Activated CD8-positive, alpha-beta T cell treated with anti-CD3 and anti-CD28 coated beads, Interleukin-2, amount 10 ng/mL, durations not matched to agents 7 days and 5 days (primary cell): ENCODE results near the gene CD151. TPM values are rescaled to one million over a fixed set of nuclear protein-coding genes. Genes with fewer than 3 reads are reported as not detected.

Experiments used
- ATAC-seq: fragments of 150-1000 bp; cut with Tn5 transposase; one replicate; pipeline ENCODE4 v1.10.0; 2021; ENCODE audit warnings: moderate library complexity
- CTCF ChIA-PET: fragments of 350-600 bp; sonication (Branson Sonifier 250); formaldehyde crosslinking; loops from one replicate; lab custom pipeline; 2021; ENCODE audit warnings: antibody characterized with exemption; lab: Charles Lee
- POLR2A ChIA-PET: fragments of 350-600 bp; sonication (Branson Sonifier 250); formaldehyde crosslinking; loops from one replicate; lab custom pipeline; 2021; ENCODE audit warnings: antibody characterized with exemption; lab: Charles Lee
- DNase-seq: peaks from one replicate; pipeline ENCODE4 v3.0.0-alpha.2; 2020
- H3K27ac Mint-ChIP-seq: one replicate; pipeline ENCODE4 v1.8.0; 2021; ENCODE audit warnings: mild to moderate bottlenecking, mixed read lengths
- H3K27me3 Mint-ChIP-seq: one replicate; pipeline ENCODE4 v1.8.0; 2021; ENCODE audit warnings: low read depth, mixed read lengths
- H3K36me3 Mint-ChIP-seq: one replicate; pipeline ENCODE4 v1.8.0; 2021; ENCODE audit warnings: low read depth, mixed read lengths
- H3K4me1 Mint-ChIP-seq: one replicate; pipeline ENCODE4 v1.8.0; 2021; ENCODE audit warnings: low read depth, mixed read lengths
- H3K4me3 Mint-ChIP-seq: one replicate; pipeline ENCODE4 v1.8.0; 2021; ENCODE audit warnings: mild to moderate bottlenecking, mixed read lengths
- H3K9me3 Mint-ChIP-seq: one replicate; pipeline ENCODE4 v1.8.0; 2022; ENCODE audit warnings: mixed read lengths; ENCODE audit not compliant: insufficient read depth
- total RNA-seq, 2 experiments: library from RNA; stranded (reverse); gene quantifications; one replicate each; pipeline ENCODE4 v1.2.3, GENCODE V29; 2021

Gene CD151
- total RNA-seq, 2 experiments from 2014 or later, result 27.0 to 29.7 TPM

DNA sequence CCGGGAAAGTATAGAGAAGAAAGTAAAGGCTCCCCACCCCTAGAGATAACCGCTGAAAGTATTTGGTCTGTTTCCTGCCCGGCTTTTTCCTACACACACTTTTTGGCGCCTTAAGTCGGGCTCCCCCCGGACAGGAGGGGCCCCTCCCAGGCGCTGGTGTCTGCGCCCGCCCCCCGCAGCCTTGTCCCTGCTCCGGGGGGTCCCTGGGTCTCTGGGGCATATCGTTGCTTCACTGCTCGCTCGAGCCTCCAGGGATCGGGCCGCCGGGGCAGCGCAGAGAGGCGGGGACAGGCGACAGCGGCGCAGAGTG, 6.0 kb upstream of the CD151 start:
- H3K4me1 Mint-ChIP-seq, result peaks cover 49% of the 10 kb centered on the region
- peak overlapping the region; percentile 84 for H3K27ac Mint-ChIP-seq
- peaks cover 29% of the 10 kb centered on the region for H3K27me3 Mint-ChIP-seq
- CTCF ChIA-PET, result interaction anchor here (1.6 kb wide), 1 partner anchor 22 kb away, joined by 3 read pairs; no protein-coding TSS in a partner anchor
- POLR2A ChIA-PET, result interaction anchor here (0.9 kb wide), 1 partner anchor 22 kb away, joined by 5 read pairs; the partner anchor contains the start of gene PIDD1
- peak; percentile 54 for DNase-seq
- no peaks in the 10 kb centered on the region for H3K9me3 Mint-ChIP-seq
- ATAC-seq, result peak; percentile 9
- peak overlapping the region; percentile 81 for H3K4me3 Mint-ChIP-seq
- peaks cover 17% of the 10 kb centered on the region for H3K36me3 Mint-ChIP-seq

DNA sequence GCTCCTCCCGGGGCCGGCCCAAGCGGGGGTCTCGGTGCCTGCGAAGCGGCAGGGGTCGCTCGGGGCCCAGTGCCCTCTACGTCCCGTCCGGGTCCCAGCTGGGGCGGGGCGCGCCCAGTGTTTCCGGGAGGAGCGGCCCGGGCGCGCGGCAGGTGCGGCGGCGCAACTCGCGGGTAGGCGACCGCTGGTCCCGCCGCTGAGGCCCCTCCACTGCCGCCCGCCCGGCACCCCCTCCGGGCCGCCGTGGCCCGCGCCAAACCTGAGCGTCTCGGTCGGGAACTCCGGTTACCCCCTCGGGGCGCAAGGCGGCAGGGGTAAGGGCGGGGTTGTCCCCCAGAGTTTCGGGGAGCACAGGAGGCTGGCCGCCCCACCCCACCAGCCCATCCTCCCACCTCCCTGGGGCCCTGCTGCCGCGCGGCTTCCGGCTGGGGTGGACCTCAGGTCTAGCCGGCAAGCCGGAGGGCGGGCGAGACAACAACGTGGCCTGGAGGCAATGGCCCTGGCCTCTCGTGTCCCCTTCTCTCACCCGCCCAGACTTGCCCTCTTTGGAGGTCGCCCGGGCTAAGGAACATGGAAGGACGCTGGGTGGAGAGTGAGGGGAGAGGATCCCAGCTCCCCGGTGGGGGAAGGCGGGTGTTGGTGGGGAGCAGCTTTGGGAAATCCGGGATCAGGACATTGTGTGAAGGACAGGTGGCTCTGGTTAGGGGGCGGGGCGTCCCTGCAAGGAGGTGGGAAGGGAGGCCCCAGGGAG, 5.4 kb upstream of the CD151 start:
- peak overlapping the region; percentile 84 for H3K27ac Mint-ChIP-seq
- peaks cover 47% of the 10 kb centered on the region for H3K4me1 Mint-ChIP-seq
- peak; percentile 60 for DNase-seq
- peaks cover 17% of the 10 kb centered on the region for H3K36me3 Mint-ChIP-seq
- peak overlapping the region; percentile 81 for H3K4me3 Mint-ChIP-seq
- peak; percentile 37 for ATAC-seq
- peaks cover 34% of the 10 kb centered on the region for H3K27me3 Mint-ChIP-seq
- no peaks in the 10 kb centered on the region for H3K9me3 Mint-ChIP-seq
- CTCF ChIA-PET, result interaction anchor here (1.6 to 1.8 kb wide), 2 partner anchors 16 to 21 kb away, joined by 3 to 5 read pairs; partner anchors contain the start of gene TSPAN4
- POLR2A ChIA-PET, result interaction anchor here (0.7 to 6.0 kb wide), 3 partner anchors 8 to 16 kb away, joined by 3 to 31 read pairs (median 4); partner anchors contain the start of genes PNPLA2 and TSPAN4

DNA sequence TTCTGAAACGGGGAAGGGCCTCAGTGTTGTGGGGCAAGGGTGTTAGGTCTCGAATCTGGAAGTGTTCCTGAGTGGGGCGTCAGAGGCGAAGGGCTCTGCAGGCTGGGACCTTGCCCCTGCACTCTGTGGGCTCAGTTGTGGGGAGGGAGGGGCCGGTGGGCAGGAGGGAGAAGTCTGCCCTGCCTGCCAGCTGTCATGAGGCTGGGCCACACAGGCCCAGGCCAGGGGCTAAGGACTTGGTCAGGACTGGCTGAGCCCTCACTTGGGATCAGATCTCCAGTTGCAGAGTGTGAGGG, 4.9 kb upstream of the CD151 start, which contains the start of gene CRACR2B:
CRACR2B (plus strand) TSS at position 23 of the 296 bp plus-strand sequence. CDS start 689 bp downstream, outside the sequence.
- no peaks in the 10 kb centered on the region for H3K9me3 Mint-ChIP-seq
- DNase-seq (no peak), ATAC-seq (no peak)
- CTCF ChIA-PET, result interaction anchor here (1.6 to 1.8 kb wide), 2 partner anchors 16 to 21 kb away, joined by 3 to 5 read pairs; partner anchors contain the start of gene TSPAN4
- H3K27me3 Mint-ChIP-seq, result peaks cover 36% of the 10 kb centered on the region
- POLR2A ChIA-PET, result interaction anchor here (0.6 to 6.0 kb wide), 3 partner anchors 9 to 51 kb away, joined by 3 to 31 read pairs (median 4); partner anchors contain the start of genes GATD1, PNPLA2 and TSPAN4
- peak within 1 kb of the TSS; percentile 84 for H3K27ac Mint-ChIP-seq
- peaks cover 47% of the 10 kb centered on the region for H3K4me1 Mint-ChIP-seq
- H3K4me3 Mint-ChIP-seq, result peak within 1 kb of the TSS; percentile 81
- peaks cover 17% of the 10 kb centered on the region for H3K36me3 Mint-ChIP-seq

DNA sequence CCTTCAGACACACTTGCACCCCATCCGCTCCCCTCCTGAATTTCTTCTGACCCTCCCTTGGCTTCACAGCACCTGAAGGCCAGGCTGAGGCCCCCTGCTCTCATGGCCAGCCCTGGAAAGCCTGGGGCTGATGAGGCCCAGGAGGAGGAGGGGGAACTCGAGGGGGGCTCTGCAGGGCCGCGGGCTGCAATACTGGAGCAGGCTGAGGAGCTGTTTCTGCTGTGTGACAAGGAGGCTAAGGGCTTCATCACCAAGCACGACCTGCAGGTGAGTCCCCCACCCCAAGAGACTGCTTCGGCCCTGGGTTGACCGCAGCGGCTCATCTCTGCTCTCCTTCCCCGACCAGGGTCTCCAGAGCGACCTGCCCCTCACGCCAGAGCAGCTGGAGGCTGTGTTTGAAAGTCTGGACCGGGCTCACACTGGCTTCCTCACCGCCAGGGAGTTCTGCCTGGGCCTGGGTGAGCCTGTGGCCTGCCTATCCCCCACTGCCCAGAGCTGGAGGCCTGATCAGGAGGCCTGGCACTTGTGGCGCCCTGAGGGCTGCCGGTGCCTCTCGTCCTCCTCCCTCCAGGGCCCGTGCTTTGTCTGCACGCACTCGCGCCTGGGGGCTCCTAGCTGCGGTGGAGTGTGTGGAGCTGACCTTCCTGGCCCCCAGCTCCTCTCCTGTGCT, 4.1 kb upstream of the CD151 start:
- ChIA-PET POLR2A (interaction anchor here (0.6 to 6.0 kb wide), 5 partner anchors 9 to 51 kb away, joined by 3 to 31 read pairs (median 4); partner anchors contain the start of genes GATD1, PNPLA2, POLR2L and TSPAN4), CTCF (interaction anchor here (1.8 kb wide), 1 partner anchor 15 kb away, joined by 5 read pairs; the partner anchor contains the start of gene TSPAN4)
- no peak for ATAC-seq
- peak overlapping the region; percentile 78 for H3K4me3 Mint-ChIP-seq
- peaks cover 14% of the 10 kb centered on the region for H3K36me3 Mint-ChIP-seq
- DNase-seq, result no peak
- peaks cover 49% of the 10 kb centered on the region for H3K4me1 Mint-ChIP-seq
- no peaks in the 10 kb centered on the region for H3K9me3 Mint-ChIP-seq
- H3K27ac Mint-ChIP-seq, result no peak overlapping the region
- peaks cover 36% of the 10 kb centered on the region for H3K27me3 Mint-ChIP-seq

DNA sequence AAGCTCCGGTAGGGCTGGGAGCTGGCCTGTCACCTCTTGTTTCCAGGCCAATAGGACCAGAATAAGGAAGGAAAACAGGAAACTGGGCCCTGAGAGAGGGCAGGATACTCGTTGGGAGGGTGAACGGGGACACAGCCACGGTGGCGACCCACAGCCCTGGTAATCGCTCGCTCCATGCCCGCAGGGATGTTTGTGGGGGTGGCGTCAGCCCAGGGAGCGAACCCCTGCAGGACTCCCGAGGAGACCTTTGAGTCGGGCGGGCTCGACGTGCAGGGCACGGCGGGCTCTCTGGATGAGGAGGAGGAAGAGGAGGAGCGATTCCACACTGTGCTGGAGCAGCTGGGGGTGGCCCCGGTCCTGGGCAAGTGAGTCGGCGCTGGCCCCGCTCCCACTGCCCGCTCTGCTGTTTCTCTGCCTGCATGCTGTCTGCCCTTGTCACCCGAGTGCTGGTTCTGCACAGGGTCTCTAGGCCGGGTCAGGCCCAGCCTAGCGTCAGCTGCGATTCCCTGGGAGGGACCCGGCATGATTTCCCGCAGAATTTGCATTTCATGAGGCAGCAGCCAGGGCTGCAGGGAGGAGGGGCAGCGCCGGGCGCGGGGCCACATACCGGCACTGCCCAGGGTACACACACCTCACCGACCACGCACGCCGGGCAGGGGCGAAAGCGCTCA, 3.4 kb upstream of the CD151 start:
- peak overlapping the region; percentile 56 for H3K4me3 Mint-ChIP-seq

DNA sequence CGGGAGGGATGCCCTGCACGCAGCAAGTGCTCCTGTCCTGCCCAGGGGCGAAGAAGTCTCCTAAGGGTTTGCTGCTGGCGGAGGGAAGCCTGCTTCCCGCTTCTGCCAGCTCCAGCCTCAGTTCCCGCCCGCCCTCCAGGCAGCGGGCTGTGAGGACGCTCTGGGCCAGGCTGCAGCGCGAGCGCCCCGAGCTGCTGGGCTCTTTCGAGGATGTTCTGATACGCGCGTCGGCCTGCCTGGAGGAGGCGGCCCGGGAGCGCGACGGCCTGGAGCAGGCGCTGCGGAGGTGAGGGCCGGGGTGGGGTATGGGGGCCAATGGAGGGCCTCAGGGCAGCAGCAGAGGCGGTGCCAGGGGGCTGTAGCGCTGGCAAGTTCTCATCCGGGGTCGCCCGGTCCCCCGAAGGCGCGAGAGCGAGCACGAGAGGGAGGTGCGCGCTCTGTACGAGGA, 2.9 kb upstream of the CD151 start:
- ChIA-PET POLR2A (interaction anchor here (0.7 to 6.0 kb wide), 6 partner anchors 11 to 34 kb away, joined by 3 to 31 read pairs (median 4); partner anchors contain the start of genes PNPLA2, POLR2L, RPLP2 and TSPAN4), CTCF (no interaction called here)
- DNase-seq, result no peak
- Mint-ChIP-seq H3K27me3 (peaks cover 36% of the 10 kb centered on the region), H3K9me3 (no peaks in the 10 kb centered on the region), H3K4me3 (peak overlapping the region; percentile 56), H3K36me3 (peaks cover 10% of the 10 kb centered on the region), H3K27ac (no peak overlapping the region), H3K4me1 (peaks cover 58% of the 10 kb centered on the region)
- peak; percentile 4 for ATAC-seq

More for the DNA sequence above, 3.4 kb upstream of the CD151 start:
- Mint-ChIP-seq H3K9me3 (no peaks in the 10 kb centered on the region), H3K4me1 (peaks cover 55% of the 10 kb centered on the region), H3K27me3 (peaks cover 36% of the 10 kb centered on the region), H3K36me3 (peaks cover 12% of the 10 kb centered on the region), H3K27ac (no peak overlapping the region)
- ChIA-PET CTCF (interaction anchor here (1.8 kb wide), 1 partner anchor 14 kb away, joined by 5 read pairs; the partner anchor contains the start of gene TSPAN4), POLR2A (interaction anchor here (0.7 to 6.0 kb wide), 6 partner anchors 10 to 33 kb away, joined by 3 to 31 read pairs (median 4); partner anchors contain the start of genes PNPLA2, POLR2L, RPLP2 and TSPAN4)
- ATAC-seq, result no peak
- no peak for DNase-seq

DNA sequence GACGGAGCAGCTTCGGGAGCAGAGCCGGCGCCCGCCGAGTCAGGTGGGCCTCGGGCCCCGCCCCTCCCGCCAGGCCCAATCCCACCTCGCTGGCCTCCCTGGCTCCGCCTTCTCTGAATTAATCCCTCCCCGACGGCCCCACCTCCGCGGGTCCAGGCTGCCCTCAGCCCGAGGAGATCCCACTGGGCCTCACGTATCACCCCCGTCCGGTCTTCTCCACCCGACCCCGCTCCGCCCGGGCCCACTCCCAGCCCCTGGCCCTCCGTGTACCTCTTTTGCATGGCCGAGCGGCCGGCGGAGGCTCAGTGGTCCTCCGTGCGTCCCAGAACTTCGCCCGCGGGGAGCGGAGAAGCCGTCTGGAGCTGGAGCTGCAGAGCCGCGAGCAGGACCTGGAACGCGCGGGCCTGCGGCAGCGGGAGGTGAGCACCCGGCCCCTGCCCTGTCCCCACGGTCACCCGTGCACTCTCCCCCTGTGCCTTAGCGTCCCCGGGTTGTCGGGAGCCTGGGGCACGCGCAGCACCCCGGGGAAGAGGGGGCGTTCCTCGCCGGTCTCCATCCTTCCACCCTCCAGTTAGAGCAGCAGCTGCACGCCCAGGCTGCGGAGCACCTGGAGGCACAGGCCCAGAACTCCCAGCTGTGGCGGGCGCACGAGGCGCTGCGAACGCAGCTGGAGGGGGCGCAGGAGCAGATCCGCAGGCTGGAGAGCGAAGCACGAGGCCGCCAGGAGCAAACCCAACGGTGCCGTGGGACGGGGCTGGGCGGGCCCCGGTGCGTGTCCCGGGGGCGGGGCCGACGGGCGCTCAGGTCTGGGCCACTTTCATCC, 2.2 kb upstream of the CD151 start:
- ChIA-PET POLR2A (interaction anchor here (0.6 to 6.0 kb wide), 6 partner anchors 11 to 109 kb away, joined by 3 to 31 read pairs (median 4); partner anchors contain the start of genes PNPLA2, POLR2L, RPLP2 and TSPAN4), CTCF (interaction anchor here (2.3 kb wide), 1 partner anchor 10 kb away, joined by 8 read pairs; no protein-coding TSS in a partner anchor)
- H3K27me3 Mint-ChIP-seq, result peaks cover 36% of the 10 kb centered on the region
- peak overlapping the region; percentile 56 for H3K4me3 Mint-ChIP-seq
- peak; percentile 82 for DNase-seq
- peaks cover 3% of the 10 kb centered on the region for H3K36me3 Mint-ChIP-seq
- peaks cover 62% of the 10 kb centered on the region for H3K4me1 Mint-ChIP-seq
- peak; percentile 59 for ATAC-seq
- no peak overlapping the region for H3K27ac Mint-ChIP-seq
- H3K9me3 Mint-ChIP-seq, result no peaks in the 10 kb centered on the region

DNA sequence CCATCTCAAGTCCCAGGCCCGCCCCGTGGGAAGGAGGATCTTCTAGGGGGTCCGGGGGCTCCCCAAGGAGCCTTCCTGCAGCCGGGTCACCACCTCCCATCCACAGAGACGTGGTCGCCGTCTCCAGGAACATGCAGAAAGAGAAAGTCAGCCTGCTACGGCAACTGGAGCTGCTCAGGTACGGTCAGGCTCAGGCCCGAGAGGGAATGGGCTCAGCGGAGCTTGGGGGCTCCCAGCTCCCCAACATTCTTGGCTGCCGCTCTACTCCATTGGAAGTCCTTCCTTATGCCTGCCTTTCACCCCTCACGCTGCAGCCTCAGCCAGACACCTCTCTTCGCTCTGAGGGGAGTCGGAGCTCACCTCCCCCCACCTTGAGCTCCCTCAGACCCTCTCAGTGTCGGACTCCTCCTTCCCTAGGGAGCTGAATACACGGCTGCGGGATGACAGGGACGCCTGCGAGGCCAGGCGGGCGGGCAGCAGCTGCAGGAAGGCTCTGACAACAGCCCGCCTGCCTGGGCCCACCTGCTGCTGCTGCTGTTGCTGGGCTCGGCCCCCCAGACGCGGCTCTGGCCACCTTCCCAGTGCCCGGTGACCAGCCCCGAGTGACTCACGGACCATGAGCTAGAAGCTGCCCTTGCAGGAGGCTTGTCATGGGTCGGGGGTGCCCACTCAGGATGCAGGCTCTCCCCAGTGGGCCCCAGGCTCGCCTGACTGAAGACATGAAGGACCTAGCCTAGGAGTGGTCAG, 1.5 kb upstream of the CD151 start:
- DNase-seq (no peak), ATAC-seq (no peak)
- H3K36me3 Mint-ChIP-seq, result peaks cover 2% of the 10 kb centered on the region
- H3K9me3 Mint-ChIP-seq, result no peaks in the 10 kb centered on the region
- no peak overlapping the region for H3K4me3 Mint-ChIP-seq
- CTCF ChIA-PET, result interaction anchor here (1.9 to 2.3 kb wide), 2 partner anchors 10 to 12 kb away, joined by 8 to 9 read pairs; no protein-coding TSS in a partner anchor
- POLR2A ChIA-PET, result interaction anchor here (0.5 to 6.0 kb wide), 5 partner anchors 9 to 136 kb away, joined by 3 to 31 read pairs (median 5); partner anchors contain the start of genes DEAF1, PNPLA2, TMEM80 and TSPAN4
- peaks cover 36% of the 10 kb centered on the region for H3K27me3 Mint-ChIP-seq
- peaks cover 61% of the 10 kb centered on the region for H3K4me1 Mint-ChIP-seq
- H3K27ac Mint-ChIP-seq, result no peak overlapping the region

DNA sequence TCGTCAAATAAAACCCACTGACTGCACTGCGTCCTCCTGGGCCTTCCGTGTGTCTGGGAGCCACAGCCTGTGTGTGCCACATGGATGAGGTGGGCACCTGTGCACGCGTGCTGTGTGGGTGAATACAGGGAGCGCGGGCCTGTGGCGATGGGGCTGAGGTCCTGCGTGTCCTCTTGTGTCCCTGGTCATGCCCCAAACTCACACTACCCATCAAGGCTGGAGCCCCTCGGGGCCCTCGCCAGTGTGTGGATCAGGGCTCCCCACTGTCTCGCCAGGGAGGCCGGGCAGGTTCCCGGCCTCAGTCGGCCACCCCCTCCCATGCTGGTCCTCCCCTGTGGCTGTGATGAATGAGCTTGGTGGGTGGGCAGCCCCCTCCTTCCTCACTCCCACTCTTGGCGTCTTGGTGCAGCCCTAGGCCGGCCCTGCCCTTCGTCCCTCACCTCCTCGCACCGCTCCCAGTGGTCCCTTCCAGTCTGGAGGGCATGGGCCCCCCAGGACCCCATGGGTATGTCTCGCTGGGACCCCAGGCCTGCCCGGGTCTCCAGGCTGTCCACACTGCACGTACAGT, 707 bp upstream of the CD151 start:
- Mint-ChIP-seq H3K27me3 (peaks cover 36% of the 10 kb centered on the region), H3K4me1 (peaks cover 57% of the 10 kb centered on the region), H3K9me3 (no peaks in the 10 kb centered on the region), H3K36me3 (peaks cover 2% of the 10 kb centered on the region), H3K27ac (no peak overlapping the region), H3K4me3 (peak overlapping the region; percentile 15)
- POLR2A ChIA-PET, result interaction anchor here (0.8 to 6.0 kb wide), 3 partner anchors 8 to 13 kb away, joined by 3 to 31 read pairs (median 11); partner anchors contain the start of genes PNPLA2 and TSPAN4
- CTCF ChIA-PET, result interaction anchor here (0.8 to 2.3 kb wide), 6 partner anchors 9 to 23 kb away, joined by 3 to 9 read pairs (median 4); partner anchors contain the start of genes RPLP2 and TSPAN4
- ATAC-seq (no peak), DNase-seq (no peak)
